Inflammatory macrophage (primary cell): ENCODE results near the gene WDR46.
A peak's percentile ranks its signal among the peaks of the same experiment; 100 is the strongest.

Source experiments
- DNase-seq, 2 donors: peaks; one replicate each; pipeline ENCODE4 v3.0.0-alpha.2; 2020 to 2022

The WDR46 gene

GRCh38 chr6:33259032-33259431 is 30.0 kb downstream of the WDR46 start:
- DNase-seq = no peak

GRCh38 chr6:33254591-33254990 is 34.4 kb downstream of the WDR46 start:
- no peak for DNase-seq

- peak in 1 of 2 donors; percentile 33 for DNase-seq
Measured at GRCh38 chr6:33252759-33253158, 36.3 kb downstream of the WDR46 start.

DNA sequence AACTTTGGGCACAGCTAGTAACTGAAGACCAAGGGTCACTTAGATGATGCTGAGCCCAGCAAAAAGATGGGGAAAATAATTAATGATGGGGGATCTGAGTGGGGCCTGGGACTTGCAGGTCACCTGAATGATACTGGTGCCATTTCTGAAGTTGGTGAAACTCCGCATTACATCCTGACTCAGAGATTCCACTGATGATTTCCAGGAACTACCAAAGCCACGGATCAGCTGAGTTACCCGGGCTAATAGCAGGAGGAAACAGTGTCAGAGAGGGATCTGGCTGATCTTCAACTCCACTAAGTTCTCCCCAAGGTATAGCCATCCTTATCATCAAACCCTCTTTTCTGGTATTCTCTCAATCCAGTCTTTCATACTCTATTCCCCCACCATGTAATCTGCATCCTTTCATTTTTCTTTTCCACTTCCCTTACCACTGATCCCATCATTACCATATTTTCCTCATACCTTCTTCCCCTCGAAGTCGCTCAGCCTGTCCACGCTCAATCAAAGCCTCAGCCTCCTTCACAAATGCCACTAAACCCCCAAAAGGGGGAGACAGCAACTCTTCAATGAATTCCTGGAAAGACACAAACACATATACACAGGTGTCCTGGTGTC is 37.5 kb downstream of the WDR46 start:
- DNase-seq = no peak

- DNase-seq = no peak
Measured at GRCh38 chr6:33250731-33251130, 38.3 kb downstream of the WDR46 start.

- peak in 1 of 2 donors; percentile 6 for DNase-seq
Measured at GRCh38 chr6:33249732-33250630, 39.1 kb downstream of the WDR46 start.

- peak; percentile 99 for DNase-seq
Measured at GRCh38 chr6:33248932-33249731, 39.9 kb downstream of the WDR46 start.

- peak in 1 of 2 donors; percentile 53 for DNase-seq
Measured at GRCh38 chr6:33248643-33248931, 40.5 kb downstream of the WDR46 start.

DNA sequence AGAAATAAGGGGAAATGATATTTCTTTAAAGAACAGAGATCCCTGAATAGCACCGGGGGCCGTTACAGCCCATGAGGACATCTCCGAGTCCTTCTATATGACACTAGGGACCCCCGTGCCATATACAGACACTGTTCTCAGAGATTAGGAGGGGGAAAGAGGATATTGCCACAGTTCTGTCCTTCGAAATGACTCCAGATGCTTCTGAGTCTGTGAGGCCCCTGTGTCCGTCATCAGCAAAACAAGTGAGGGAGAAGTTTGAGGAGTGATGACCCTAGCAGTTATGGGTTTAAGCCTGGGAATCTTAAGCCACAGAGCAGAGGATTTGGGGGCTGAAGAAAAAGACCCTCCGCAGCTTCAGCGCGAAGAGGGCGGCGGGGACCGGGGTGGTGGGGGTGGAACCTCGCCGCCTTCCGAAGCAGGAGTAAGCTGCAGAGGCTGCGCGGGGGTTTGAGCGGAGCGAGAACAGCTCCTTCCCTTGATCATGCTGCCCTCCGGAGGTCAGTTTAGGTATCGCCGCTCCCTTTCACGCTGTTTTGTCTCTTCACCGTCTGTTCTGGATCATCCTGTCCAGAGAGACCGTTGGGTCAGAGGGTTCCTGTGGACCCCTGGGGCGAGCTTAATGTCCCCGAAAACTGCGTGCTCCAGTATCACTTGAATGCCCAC is 40.9 kb downstream of the WDR46 start:
- peak; percentile 85 to 90 for DNase-seq

DNA sequence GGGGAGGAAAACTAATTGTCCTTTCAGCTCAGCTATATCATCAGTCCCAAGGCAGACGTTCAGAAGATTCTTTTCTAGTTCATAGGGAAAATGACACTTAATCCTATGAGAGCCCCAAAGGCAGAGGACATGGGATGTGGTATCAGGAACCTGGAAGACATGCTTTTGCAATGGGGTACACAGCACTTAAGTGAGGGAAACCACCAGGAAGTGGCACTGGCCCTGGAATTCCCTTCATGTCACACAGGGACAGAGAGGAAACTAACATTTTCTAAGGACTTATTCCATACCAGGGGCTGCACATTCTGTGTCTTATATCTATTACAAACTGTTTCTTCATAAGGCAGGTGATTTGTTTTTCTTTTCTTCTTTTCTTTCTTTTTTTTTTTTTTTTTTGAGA is 45.6 kb downstream of the WDR46 start:
- DNase-seq = no peak

DNA sequence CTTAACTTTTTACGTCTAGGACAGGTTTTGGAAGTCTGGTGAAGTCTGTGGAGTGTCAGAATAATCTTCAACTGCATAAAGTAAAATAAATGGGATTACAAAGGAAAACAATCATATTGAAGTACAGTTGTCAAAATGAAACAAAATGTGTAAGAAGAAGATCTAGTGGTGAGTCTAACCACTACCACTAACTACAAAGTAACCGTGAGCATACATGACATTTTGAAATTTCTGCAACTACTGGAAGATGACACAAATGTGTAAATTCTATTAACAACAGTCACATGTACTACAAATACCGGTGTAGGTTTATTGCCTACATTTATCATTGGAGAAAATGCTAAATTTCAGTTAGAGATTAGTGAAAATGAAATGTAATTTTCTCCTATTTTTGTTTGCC is 47.1 kb downstream of the WDR46 start:
- DNase-seq = no peak

GRCh38 chr6:33237741-33238140 is 51.3 kb downstream of the WDR46 start:
- DNase-seq = peak in 1 of 2 donors; percentile 25

DNA sequence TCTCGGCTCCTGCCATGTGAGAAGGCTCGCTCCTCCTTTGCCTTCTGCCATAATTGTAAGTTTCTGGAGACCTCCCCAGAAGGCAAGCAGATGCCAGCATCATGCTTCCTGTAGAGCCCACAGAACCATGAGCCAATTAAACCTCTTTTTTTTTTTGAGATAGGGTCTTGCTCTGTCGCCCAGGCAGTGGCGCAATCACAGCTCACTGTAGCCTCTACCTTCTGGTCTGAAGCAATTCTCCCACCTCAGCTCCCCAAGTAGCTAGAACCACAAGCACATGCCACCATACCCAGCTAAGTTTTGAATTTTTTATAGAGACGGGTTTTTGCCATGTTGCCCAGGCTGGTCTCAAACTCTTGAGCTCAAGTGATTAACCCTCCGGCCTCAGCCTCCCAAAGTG is 52.2 kb downstream of the WDR46 start:
- no peak for DNase-seq

- DNase-seq = no peak
Measured at GRCh38 chr6:33236328-33236727, 52.7 kb downstream of the WDR46 start.

DNA sequence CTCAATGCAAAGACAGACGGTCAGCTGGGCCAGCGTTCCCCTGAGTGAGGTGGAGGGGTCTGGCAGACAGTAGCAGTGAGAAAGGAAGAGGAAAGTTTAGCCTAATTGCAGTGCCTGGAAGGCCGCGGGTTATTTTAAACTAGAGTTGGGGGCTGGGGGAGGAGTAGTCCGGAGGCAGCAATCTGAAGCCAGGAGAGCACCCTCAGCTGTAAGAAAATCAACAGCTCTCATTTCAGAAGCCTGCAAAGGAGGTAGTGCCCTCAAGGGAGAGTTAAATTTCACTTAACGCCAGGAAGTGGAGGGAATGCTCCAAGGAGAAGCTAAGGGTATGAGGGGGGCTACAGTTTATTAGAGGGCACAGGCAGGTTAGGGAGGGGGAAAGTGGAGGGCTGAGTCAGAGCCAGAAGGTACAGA is 53.8 kb downstream of the WDR46 start:
- DNase-seq = no peak
